NB4 (cell line): ENCODE data around the gene NR0B2.

Experiments
- MYC ChIP-seq: IDR thresholded peaks from 2 replicates; pipeline ENCODE4 v1.6.1; 2011; ENCODE audit warnings: low read depth, low read length
- TF ChIP-seq, protein P1 (sequence below): IDR thresholded peaks from one replicate; pipeline ENCODE4 v1.5.1; 2012; ENCODE audit warnings: low read depth, low read length

DNA sequence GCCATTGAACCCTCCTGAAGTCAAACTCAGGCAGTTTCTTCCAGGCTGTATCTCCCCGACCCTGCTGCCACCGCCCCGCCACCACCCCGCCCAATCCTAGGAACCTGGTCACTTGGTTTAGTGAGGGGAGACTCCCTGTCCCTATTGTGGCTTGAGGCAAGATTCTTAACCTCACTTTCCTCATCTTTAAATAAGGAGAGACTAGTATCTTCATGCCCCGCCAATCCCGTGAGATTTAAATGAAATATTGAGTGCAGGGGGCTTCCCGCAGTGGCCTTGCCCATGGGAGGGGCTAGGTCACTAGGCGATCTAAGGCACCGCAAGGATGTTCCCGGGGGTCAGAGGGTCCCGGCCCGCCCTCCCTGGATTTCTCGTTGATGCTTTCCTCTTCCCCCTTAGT lies 45.5 kb upstream of the NR0B2 start:
- TF ChIP-seq MYC: no peak
- TF ChIP-seq, protein P1, sequence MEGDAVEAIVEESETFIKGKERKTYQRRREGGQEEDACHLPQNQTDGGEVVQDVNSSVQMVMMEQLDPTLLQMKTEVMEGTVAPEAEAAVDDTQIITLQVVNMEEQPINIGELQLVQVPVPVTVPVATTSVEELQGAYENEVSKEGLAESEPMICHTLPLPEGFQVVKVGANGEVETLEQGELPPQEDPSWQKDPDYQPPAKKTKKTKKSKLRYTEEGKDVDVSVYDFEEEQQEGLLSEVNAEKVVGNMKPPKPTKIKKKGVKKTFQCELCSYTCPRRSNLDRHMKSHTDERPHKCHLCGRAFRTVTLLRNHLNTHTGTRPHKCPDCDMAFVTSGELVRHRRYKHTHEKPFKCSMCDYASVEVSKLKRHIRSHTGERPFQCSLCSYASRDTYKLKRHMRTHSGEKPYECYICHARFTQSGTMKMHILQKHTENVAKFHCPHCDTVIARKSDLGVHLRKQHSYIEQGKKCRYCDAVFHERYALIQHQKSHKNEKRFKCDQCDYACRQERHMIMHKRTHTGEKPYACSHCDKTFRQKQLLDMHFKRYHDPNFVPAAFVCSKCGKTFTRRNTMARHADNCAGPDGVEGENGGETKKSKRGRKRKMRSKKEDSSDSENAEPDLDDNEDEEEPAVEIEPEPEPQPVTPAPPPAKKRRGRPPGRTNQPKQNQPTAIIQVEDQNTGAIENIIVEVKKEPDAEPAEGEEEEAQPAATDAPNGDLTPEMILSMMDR: no peak
